Sigmoid colon (tissue), 7 donors: Measurements from ENCODE around the gene LTBP1. TPM values are rescaled to one million over a fixed set of nuclear protein-coding genes. Genes with fewer than 3 reads are reported as not detected.
"Not testable (repeated sequence)": the region's sequence is repeated elsewhere in the genome, so short reads cannot be mapped to it uniquely, and the experiment has no call there.

Experiments used
- DNase-seq: peaks from one replicate; pipeline ENCODE4 v3.0.0-alpha.2; 2019
- H3K27ac ChIP-seq, 4 donors: fragments of 200-600 bp; sonication (generic); one replicate each; pipeline ENCODE4 v1.5.1; 2016 to 2019; ENCODE audit warnings: mild to moderate bottlenecking in 1 of 4
- H3K27me3 ChIP-seq, 3 donors: fragments of 200-600 bp; sonication (generic); one replicate each; pipeline ENCODE4 v1.5.1; 2019; ENCODE audit warnings: mild to moderate bottlenecking in 1 of 3
- H3K36me3 ChIP-seq, 4 donors: fragments of 200-600 bp; sonication (generic); one replicate each; pipeline ENCODE4 v1.5.1; 2016 to 2019
- H3K4me1 ChIP-seq, 4 donors: fragments of 200-600 bp; sonication (generic); one replicate each; pipeline ENCODE4 v1.5.1; 2017 to 2019
- H3K4me3 ChIP-seq, 4 donors: fragments of 200-600 bp; sonication (generic); one replicate each; pipeline ENCODE4 v1.5.1; 2017 to 2019; ENCODE audit warnings: mild to moderate bottlenecking in 2 of 4, moderate library complexity in 1 of 4
- H3K9me3 ChIP-seq, 4 donors: fragments of 200-600 bp in 3 of 4; sonication (generic) in 3 of 4; one replicate each; pipeline versions ENCODE4 v1.5.1 to v1.6.1; 2013 to 2019
- EP300 ChIP-seq, 4 donors: sonication (generic); formaldehyde crosslinking; IDR thresholded peaks; one replicate each; pipeline ENCODE4 v1.6.1; 2017; ENCODE audit warnings: antibody characterized with exemption in 4 of 4
- POLR2A ChIP-seq, 2 donors: fragments of 450-650 bp; IDR thresholded peaks; one replicate each; pipeline ENCODE4 v1.6.1; 2016; ENCODE audit warnings: antibody characterized with exemption in 2 of 2, mild to moderate bottlenecking in 2 of 2, moderate library complexity in 2 of 2
- POLR2AphosphoS5 ChIP-seq, 4 donors: sonication (generic); formaldehyde crosslinking; IDR thresholded peaks; one replicate each; pipeline ENCODE4 v1.6.1; 2017; ENCODE audit warnings: antibody characterized with exemption in 4 of 4
- WGBS, 2 donors: extraction: QIAGEN DNeasy Blood & Tissue Kit; methylation state at CpG; one replicate each; pipeline ENCODE4 v1.1.7; 2013; 5-methylcytosine and 5-hydroxymethylcytosine counted together
- intact Hi-C: fragments of 100-400 bp; cut with DNase I; formaldehyde crosslinking; loops from one replicate; pipeline ENCODE4 v1.15.1; 2023
- polyA plus RNA-seq, 3 donors: library from polyadenylated mRNA; stranded (reverse); fragments of 200-250 nt; gene quantifications; one replicate each; pipeline ENCODE4 v1.2.3, GENCODE V29; 2013
- total RNA-seq, 4 donors: library from RNA; depleted of rRNA; stranded (reverse); fragments of >200 nt; gene quantifications; one replicate each; pipeline ENCODE4 v1.1.0, GENCODE V29; 2016
- TF ChIP-seq, protein P1 (sequence below), 4 experiments: fragments of 450-650 bp in 3 of 4; fragments of 200-600 bp in 1 of 4; IDR thresholded peaks; one replicate each; pipeline ENCODE4 v1.5.1; 2016 to 2019; ENCODE audit warnings: antibody characterized with exemption in 4 of 4, mild to moderate bottlenecking in 3 of 4, moderate library complexity in 2 of 4
- donor health status: healthy with polysubstance abuse.
- donor health status: Bipolar disorder and iron deficiency.
- donor health status: healthy.

Gene LTBP1
- total and polyA plus RNA-seq, 7 donors: 3.0 to 102 (median 34.2) TPM

DNA sequence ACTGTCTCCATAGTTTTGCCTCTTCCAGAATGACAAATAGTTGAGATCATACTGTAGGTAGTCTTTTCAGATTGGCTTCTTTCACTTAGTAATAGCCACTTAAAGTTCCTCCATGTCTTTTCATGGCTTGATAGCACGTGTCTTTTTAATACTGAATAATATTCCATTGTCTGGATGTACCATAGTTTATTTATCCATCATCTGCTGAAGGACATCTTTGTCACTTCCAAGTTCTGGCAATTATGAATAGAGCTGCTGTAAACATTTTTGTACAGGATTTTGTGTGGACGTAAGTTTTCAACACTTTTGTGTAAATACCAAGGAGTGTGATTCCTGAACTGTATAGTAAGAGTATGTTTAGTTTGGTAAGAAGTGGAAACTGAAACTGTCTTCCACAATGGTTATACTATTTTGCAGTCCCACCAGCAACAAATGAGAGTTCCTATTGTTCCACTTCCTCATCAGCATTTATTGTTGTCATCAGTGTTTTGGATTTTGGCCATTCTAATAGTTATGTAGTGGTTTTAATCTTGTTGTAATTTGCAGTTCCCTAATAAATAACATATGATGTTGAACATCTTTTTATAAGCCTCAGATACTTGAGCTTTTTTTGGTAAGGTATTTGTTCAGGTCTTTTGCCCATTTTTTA, 18.9 kb downstream of the LTBP1 start:
- no peak for DNase-seq
- Histone ChIP-seq H3K27me3 (no peaks in the 10 kb centered on the region), H3K4me3 (no peak overlapping the region), H3K27ac (peak overlapping the region in 1 of 4 donors; percentile 9), H3K4me1 (peaks cover 0 to 17% (median 2%) of the 10 kb centered on the region in 4 donors), H3K9me3 (no peaks in the 10 kb centered on the region), H3K36me3 (no peaks in the 10 kb centered on the region)
- no peak for TF ChIP-seq POLR2A (IDR thresholded peaks at IDR 0.05)
- TF ChIP-seq, protein P1, sequence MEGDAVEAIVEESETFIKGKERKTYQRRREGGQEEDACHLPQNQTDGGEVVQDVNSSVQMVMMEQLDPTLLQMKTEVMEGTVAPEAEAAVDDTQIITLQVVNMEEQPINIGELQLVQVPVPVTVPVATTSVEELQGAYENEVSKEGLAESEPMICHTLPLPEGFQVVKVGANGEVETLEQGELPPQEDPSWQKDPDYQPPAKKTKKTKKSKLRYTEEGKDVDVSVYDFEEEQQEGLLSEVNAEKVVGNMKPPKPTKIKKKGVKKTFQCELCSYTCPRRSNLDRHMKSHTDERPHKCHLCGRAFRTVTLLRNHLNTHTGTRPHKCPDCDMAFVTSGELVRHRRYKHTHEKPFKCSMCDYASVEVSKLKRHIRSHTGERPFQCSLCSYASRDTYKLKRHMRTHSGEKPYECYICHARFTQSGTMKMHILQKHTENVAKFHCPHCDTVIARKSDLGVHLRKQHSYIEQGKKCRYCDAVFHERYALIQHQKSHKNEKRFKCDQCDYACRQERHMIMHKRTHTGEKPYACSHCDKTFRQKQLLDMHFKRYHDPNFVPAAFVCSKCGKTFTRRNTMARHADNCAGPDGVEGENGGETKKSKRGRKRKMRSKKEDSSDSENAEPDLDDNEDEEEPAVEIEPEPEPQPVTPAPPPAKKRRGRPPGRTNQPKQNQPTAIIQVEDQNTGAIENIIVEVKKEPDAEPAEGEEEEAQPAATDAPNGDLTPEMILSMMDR (IDR thresholded peaks at IDR 0.05): no peak
- no peak for TF ChIP-seq POLR2AphosphoS5 (IDR thresholded peaks at IDR 0.05)
- TF ChIP-seq EP300 (IDR thresholded peaks at IDR 0.05): no peak
- intact Hi-C loops: no loop called here
- WGBS, 2 donors: 60 to 81% methylated on average over 2 of the region's 2 CpGs

DNA sequence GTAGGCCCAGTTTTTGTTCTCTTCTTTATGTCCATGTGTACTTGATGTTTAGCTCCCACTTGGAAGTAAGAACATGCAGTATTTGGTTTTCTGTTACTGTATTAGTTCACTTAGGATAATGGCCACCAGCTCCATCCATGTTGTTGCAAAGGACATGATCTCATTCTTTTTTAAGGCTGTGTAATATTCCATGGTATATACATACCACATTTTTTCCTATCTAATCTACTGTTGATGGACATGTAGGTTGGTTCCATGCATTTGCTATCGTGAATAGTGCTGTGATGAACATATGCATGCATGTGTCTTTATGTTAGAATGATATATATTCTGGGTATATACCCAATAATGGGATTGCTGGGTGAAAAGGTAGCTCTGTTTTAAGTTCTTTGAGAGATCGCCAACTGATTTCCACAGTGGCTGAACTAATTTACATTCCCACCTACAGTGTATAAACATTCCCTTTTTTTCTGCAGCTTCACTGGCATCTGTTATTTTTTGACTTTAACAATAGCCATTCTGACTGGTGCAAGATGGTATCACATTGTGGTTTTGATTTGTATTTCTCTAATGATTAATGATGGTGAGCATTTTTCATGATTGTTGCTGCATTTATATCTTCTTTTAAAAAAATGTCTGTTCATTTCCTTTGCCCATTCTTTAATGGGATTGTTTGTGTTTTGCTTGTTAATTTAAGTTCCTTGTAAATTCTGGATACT, 22.9 kb downstream of the LTBP1 start:
- Histone ChIP-seq H3K4me3 (no peak overlapping the region), H3K9me3 (no peaks in the 10 kb centered on the region), H3K36me3 (no peaks in the 10 kb centered on the region), H3K27ac (no peak overlapping the region), H3K27me3 (no peaks in the 10 kb centered on the region), H3K4me1 (peaks cover 0 to 31% (median 5%) of the 10 kb centered on the region in 4 donors)
- intact Hi-C loops: no loop called here
- no peak for DNase-seq
- 91 to 96% methylated on average over 2 of the region's 2 CpGs for WGBS, 2 donors
- TF ChIP-seq, protein P1 (IDR thresholded peaks at IDR 0.05): no peak
- TF ChIP-seq POLR2AphosphoS5 (IDR thresholded peaks at IDR 0.05) (no peak), EP300 (IDR thresholded peaks at IDR 0.05) (no peak), POLR2A (IDR thresholded peaks at IDR 0.05) (no peak)

DNA sequence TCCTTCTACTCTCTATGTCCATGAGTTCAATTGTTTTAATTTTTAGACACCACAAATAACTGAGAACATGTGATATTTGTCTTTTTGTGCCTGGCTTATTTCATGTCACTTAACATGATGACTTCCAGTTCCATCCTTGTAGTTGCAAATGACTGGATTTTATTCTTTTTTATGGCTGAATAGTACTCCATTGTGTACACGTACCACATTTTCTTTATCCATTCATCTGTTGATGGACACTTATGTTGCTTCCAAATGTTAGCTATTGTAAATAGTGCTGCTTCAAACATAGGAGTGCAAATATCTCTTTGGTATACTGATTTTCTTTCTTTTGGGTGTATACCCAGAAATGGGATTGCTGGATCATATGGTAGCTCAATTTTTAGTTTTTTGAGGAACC, 27.0 kb downstream of the LTBP1 start:
- peaks cover 0 to 14% (median 9%) of the 10 kb centered on the region in 4 donors for H3K4me1 ChIP-seq
- H3K27me3 ChIP-seq, H3K9me3 ChIP-seq, H3K27ac ChIP-seq, H3K36me3 ChIP-seq, intact Hi-C loops, DNase-seq, H3K4me3 ChIP-seq: not testable (repeated sequence)
- 96 to 97% methylated on average over 1 of the region's 1 CpG for WGBS, 2 donors

DNA sequence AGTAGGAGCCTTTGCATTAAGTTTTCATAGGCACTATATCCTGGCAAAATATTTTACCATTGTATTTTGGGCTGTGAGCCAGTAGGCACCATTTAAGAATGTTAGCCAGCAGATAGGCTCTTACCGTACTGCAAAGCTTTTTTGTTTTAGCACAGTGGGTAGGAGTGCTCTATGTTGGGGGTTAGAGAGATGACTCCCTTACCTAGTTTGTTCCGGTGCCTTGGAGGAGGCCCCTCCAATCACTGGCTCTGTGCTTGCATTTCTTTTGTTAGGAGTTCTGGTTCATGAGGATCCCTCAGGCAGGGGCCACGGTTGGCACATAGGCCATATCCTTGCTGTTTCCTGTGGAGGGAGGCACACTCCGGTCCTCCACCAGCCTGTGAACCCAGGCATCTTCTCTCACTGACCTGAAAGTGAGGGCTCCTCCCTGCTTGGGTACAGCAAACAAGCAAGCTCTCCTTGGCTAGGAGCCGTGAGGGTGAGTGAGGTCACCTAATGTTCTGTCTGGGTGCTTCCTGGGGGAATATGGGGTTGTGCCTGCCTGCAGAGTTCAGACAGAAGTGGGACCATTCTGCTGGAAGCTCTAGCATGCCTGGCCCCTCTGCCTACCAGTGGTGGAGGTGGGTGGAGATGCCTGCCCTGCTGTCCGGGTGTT, 29.8 kb downstream of the LTBP1 start:
- WGBS, 2 donors: 29 to 81% methylated on average over 6 of the region's 6 CpGs
- DNase-seq: no peak
- intact Hi-C loops: no loop called here

More for the DNA sequence above, 29.8 kb downstream of the LTBP1 start:
- no peak for TF ChIP-seq EP300 (IDR thresholded peaks at IDR 0.05)
- no peak for TF ChIP-seq POLR2A (IDR thresholded peaks at IDR 0.05)
- TF ChIP-seq, protein P1 (IDR thresholded peaks at IDR 0.05): no peak
- Histone ChIP-seq H3K4me1 (peaks cover 0 to 12% (median 9%) of the 10 kb centered on the region in 4 donors), H3K36me3 (no peaks in the 10 kb centered on the region), H3K27ac (no peak overlapping the region), H3K4me3 (no peak overlapping the region), H3K9me3 (peaks cover 0 to 3% (median 0%) of the 10 kb centered on the region in 4 donors), H3K27me3 (no peaks in the 10 kb centered on the region)
